OCI-LY7 (cell line): ENCODE data around the gene SWAP70. TPM values are rescaled to one million over a fixed set of nuclear protein-coding genes. Genes with fewer than 3 reads are reported as not detected.

ENCODE experiments used
- BruUV-seq: library from RNA; stranded (reverse); fragments of 400-500 nt; replicated peaks from 2 replicates; lab custom pipeline; 2021; lab: Mats Ljungman, UMichigan
- CTCF ChIA-PET: fragments of 300-600 bp; sonication (Branson Sonifier 250); formaldehyde crosslinking; loops from one replicate; lab custom pipeline; 2022; ENCODE audit warnings: antibody characterized with exemption; ENCODE audit not compliant: unreplicated experiment; lab: Charles Lee
- POLR2A ChIA-PET: fragments of 300-600 bp; sonication (Branson Sonifier 250); formaldehyde crosslinking; loops from one replicate; lab custom pipeline; 2022; ENCODE audit warnings: antibody characterized with exemption; lab: Charles Lee
- DNase-seq: peaks from one replicate; pipeline ENCODE4 v3.0.0-alpha.2; 2015; ENCODE audit warnings: low spot score
- H2AFZ ChIP-seq: fragments of 200-600 bp; sonication (generic), shearing (Covaris generic); 2 replicates; pipeline ENCODE4 v1.6.1; 2014; ENCODE audit warnings: mild to moderate bottlenecking, antibody characterized with exemption, low read length, moderate library complexity
- H3K27ac ChIP-seq: fragments of 200-600 bp; sonication (generic); 2 replicates; pipeline ENCODE4 v1.5.1; 2014; ENCODE audit warnings: mixed run types, low read depth, mild to moderate bottlenecking, moderate library complexity, low read length, inconsistent platforms; ENCODE audit not compliant: poor library complexity, severe bottlenecking
- H3K36me3 ChIP-seq: fragments of 200-600 bp; sonication (generic); 2 replicates; pipeline ENCODE4 v1.6.1; 2014; ENCODE audit warnings: mild to moderate bottlenecking, antibody characterized with exemption, low read length, moderate library complexity, mixed read lengths; ENCODE audit not compliant: insufficient read depth
- H3K4me1 ChIP-seq: fragments of 200-600 bp; sonication (generic); 2 replicates; pipeline ENCODE4 v1.5.1; 2014; ENCODE audit warnings: mild to moderate bottlenecking, low read length; ENCODE audit not compliant: insufficient read depth, poor library complexity, severe bottlenecking
- H3K4me2 ChIP-seq: fragments of 200-600 bp; sonication (generic); 2 replicates; pipeline ENCODE4 v1.6.1; 2014; ENCODE audit warnings: mild to moderate bottlenecking, low read length
- H3K4me3 ChIP-seq: fragments of 200-600 bp; sonication (generic); 2 replicates; pipeline ENCODE4 v1.5.1; 2014; ENCODE audit warnings: mild to moderate bottlenecking, low read depth, low read length; ENCODE audit not compliant: poor library complexity, severe bottlenecking
- H3K79me2 ChIP-seq: fragments of 200-600 bp; sonication (generic); 2 replicates; pipeline ENCODE4 v1.6.1; 2016; ENCODE audit warnings: low read depth, mild to moderate bottlenecking, low read length, moderate library complexity, mixed read lengths; ENCODE audit not compliant: insufficient read depth
- H3K9me2 ChIP-seq: fragments of 200-600 bp; sonication (generic); 2 replicates; pipeline ENCODE4 v1.6.1; 2016; ENCODE audit warnings: mild to moderate bottlenecking, low read length, mixed read lengths; ENCODE audit not compliant: insufficient read depth
- H3K9me3 ChIP-seq: fragments of 200-600 bp; sonication (generic); 2 replicates; pipeline ENCODE4 v1.6.1; 2014; ENCODE audit warnings: mild to moderate bottlenecking, mixed run types, low read length, mixed read lengths
- H4K20me1 ChIP-seq: fragments of 200-600 bp; sonication (generic); 2 replicates; pipeline ENCODE4 v1.6.1; 2014; ENCODE audit warnings: mild to moderate bottlenecking, antibody characterized with exemption, low read length, moderate library complexity, mixed read lengths; ENCODE audit not compliant: insufficient read depth
- EZH2phosphoT487 ChIP-seq: fragments of 200-600 bp; sonication (generic); IDR thresholded peaks from 2 replicates; pipeline ENCODE4 v1.6.1; 2018; ENCODE audit warnings: low read depth, borderline replicate concordance, mild to moderate bottlenecking, mixed run types, antibody characterized with exemption, low read length, moderate library complexity, mixed read lengths
- intact Hi-C: fragments of 100-400 bp; cut with micrococcal nuclease; formaldehyde crosslinking; loops from one replicate; pipeline ENCODE4 v1.10.0; 2022; ENCODE audit not compliant: unreplicated experiment
- total RNA-seq, 2 experiments: library from RNA; depleted of rRNA in 1 of 2; stranded (reverse); fragments of >200 nt in 1 of 2; shearing (Covaris generic) in 1 of 2; gene quantifications; 2 replicates each; pipeline ENCODE4 v1.2.3, GENCODE V29; 2014 to 2022
- TF ChIP-seq, protein P1 (sequence below): fragments of 200-600 bp; sonication (generic); conservative IDR thresholded peaks from 2 replicates; pipeline ENCODE4 v1.5.1; 2014; ENCODE audit warnings: mild to moderate bottlenecking, antibody characterized with exemption, low read length, moderate library complexity, mixed read lengths

SWAP70 gene
- total RNA-seq, 2 experiments from 2014 or later, result 37.5 to 110 TPM

DNA sequence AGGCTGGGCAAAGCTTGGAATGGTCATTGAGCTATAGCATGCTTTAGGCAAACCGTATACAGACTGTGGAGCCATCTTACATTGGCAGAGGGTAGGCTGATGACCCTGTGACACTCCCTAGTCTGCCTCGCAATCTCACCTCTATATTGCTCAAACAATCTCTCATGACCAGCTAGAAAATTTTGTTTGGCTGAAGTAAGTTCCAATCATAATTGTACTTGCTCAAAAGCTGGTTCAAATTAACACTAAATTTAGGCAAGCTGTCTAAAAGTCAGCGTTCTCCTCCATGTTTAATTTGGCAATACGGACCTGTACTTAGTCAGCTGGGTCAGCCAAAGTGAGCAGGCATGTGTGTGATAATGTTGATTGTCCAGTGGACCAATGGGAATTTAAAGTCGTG lies 133.0 kb downstream of the SWAP70 start:
- no peak overlapping the region for H3K4me3 ChIP-seq
- no peak overlapping the region for H3K27ac ChIP-seq
- peaks cover 5% of the 10 kb centered on the region for H3K4me1 ChIP-seq
- no peaks in the 10 kb centered on the region for H3K79me2 ChIP-seq
- intact Hi-C loops, result no loop called here
- H3K4me2 ChIP-seq, result no peak overlapping the region
- CTCF ChIA-PET, result no interaction called here
- no peaks in the 10 kb centered on the region for H4K20me1 ChIP-seq
- H3K36me3 ChIP-seq, result no peaks in the 10 kb centered on the region
- H3K9me2 ChIP-seq, result no peaks in the 10 kb centered on the region
- POLR2A ChIA-PET, result interaction anchor here (0.5 to 2.0 kb wide), 2 partner anchors 10 to 19 kb away, joined by 3 to 8 read pairs; no protein-coding TSS in a partner anchor
- no TSS peak for BruUV-seq
- TF ChIP-seq, protein P1, sequence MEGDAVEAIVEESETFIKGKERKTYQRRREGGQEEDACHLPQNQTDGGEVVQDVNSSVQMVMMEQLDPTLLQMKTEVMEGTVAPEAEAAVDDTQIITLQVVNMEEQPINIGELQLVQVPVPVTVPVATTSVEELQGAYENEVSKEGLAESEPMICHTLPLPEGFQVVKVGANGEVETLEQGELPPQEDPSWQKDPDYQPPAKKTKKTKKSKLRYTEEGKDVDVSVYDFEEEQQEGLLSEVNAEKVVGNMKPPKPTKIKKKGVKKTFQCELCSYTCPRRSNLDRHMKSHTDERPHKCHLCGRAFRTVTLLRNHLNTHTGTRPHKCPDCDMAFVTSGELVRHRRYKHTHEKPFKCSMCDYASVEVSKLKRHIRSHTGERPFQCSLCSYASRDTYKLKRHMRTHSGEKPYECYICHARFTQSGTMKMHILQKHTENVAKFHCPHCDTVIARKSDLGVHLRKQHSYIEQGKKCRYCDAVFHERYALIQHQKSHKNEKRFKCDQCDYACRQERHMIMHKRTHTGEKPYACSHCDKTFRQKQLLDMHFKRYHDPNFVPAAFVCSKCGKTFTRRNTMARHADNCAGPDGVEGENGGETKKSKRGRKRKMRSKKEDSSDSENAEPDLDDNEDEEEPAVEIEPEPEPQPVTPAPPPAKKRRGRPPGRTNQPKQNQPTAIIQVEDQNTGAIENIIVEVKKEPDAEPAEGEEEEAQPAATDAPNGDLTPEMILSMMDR, result no peak
- TF ChIP-seq EZH2phosphoT487, result no peak
- no peak for DNase-seq
- no peaks in the 10 kb centered on the region for H3K9me3 ChIP-seq
- H2AFZ ChIP-seq, result no peak overlapping the region

DNA sequence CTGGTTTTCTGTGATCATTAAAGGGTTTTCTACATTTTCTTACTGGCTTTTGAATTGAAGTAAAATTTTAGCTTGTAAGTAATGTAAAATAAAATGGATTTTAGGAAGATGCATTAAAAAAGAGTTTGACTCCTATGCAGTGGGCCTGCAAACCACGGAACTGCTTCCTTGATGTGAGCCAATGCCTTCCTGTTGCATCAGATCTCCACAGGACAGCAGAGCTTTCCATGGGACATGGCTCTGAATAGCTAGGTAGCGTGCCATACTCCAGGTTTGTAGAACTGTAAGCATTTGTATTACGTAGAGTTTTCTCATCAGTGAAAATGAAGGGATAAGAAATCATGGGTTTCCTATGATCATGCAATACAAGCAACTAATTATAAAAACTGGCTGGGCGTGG lies 133.4 kb downstream of the SWAP70 start:
- peaks cover 9% of the 10 kb centered on the region for H3K4me1 ChIP-seq
- ChIA-PET POLR2A (interaction anchor here (2.0 kb wide), 1 partner anchor 9 kb away, joined by 8 read pairs; no protein-coding TSS in a partner anchor), CTCF (no interaction called here)
- H4K20me1 ChIP-seq, result no peaks in the 10 kb centered on the region
- no peak overlapping the region for H3K4me2 ChIP-seq
- BruUV-seq, result no TSS peak
- no peaks in the 10 kb centered on the region for H3K9me2 ChIP-seq
- H2AFZ ChIP-seq, result no peak overlapping the region
- H3K36me3 ChIP-seq, result no peaks in the 10 kb centered on the region
- intact Hi-C loops, result no loop called here
- no peak overlapping the region for H3K27ac ChIP-seq
- DNase-seq, result no peak
- TF ChIP-seq, protein P1, result no peak
- no peak for TF ChIP-seq EZH2phosphoT487
- H3K79me2 ChIP-seq, result no peaks in the 10 kb centered on the region
- H3K9me3 ChIP-seq, result no peaks in the 10 kb centered on the region
- no peak overlapping the region for H3K4me3 ChIP-seq

GRCh38 chr11:9799886-9800285 lies 136.0 kb downstream of the SWAP70 start:
- H3K4me3 ChIP-seq, result no peak overlapping the region
- H3K79me2 ChIP-seq, result no peaks in the 10 kb centered on the region
- DNase-seq, result no peak
- CTCF ChIA-PET, result no interaction called here
- H4K20me1 ChIP-seq, result no peaks in the 10 kb centered on the region
- H3K4me2 ChIP-seq, result no peak overlapping the region
- POLR2A ChIA-PET, result no interaction called here
- no peaks in the 10 kb centered on the region for H3K36me3 ChIP-seq
- intact Hi-C loops, result no loop called here
- no peaks in the 10 kb centered on the region for H3K9me3 ChIP-seq
- TF ChIP-seq, protein P1, result no peak
- no peak for TF ChIP-seq EZH2phosphoT487
- peaks cover 16% of the 10 kb centered on the region for H3K4me1 ChIP-seq
- H2AFZ ChIP-seq, result no peak overlapping the region
- no peak overlapping the region for H3K27ac ChIP-seq
- no peaks in the 10 kb centered on the region for H3K9me2 ChIP-seq
- no TSS peak for BruUV-seq
